ENCODE measurements around the gene MRTFA.
"Not testable (repeated sequence)": the region's sequence is repeated elsewhere in the genome, so short reads cannot be mapped to it uniquely, and the experiment has no call there.

The MRTFA gene

DNA sequence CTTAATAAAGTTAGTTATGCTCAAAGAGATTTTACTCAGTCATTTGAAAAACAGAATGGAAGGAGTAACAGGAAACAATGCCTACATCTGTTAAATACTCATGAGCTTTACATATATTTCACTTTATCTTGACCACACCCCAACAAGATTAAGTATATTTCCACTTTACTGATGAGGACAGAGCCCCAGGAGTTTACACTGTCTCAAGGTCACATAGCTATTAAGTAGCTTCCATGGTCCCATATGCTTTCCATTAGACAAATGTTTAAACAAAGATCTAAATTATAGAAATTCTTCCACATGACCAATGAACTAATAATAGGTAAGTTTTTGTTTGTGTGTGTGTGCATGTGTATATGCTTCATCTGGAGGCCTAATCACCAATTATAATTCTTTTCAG is 30.2 kb downstream of the MRTFA start:
- in situ Hi-C loops (cut with MboI; ENCODE audit: low pct_unique_long_range_greater_than_20kb, low sequenced_read_pairs), result no loop called here
- DNase-seq, result no peak

- no peak for DNase-seq
- in situ Hi-C loops (cut with MboI; ENCODE audit: low pct_unique_long_range_greater_than_20kb, low sequenced_read_pairs), result no loop called here
Observed at GRCh38 chr22:40605761-40606160, 30.8 kb downstream of the MRTFA start.

- no peak for DNase-seq
- in situ Hi-C loops (cut with MboI; ENCODE audit: low pct_unique_long_range_greater_than_20kb, low sequenced_read_pairs), result no loop called here
Observed at GRCh38 chr22:40603088-40603605, 33.4 kb downstream of the MRTFA start.

DNA sequence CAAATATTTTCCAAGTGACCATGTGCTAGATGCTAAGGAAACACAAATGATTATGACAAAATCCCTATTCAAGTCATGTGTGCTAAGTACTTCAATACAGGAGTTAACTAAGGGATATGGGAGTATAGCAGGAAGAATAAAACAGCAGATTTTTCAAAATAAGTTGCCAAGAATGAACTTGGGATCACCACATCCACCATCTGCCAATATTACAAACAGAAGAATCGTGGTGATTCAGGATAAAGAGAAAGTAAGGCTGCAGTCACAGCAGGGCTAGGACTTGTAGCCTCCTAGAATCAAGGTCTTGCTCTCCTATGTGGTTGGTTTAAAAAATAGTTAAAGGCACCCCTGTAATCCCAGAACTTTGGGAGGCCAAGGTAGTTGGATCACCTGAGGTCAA is 34.3 kb downstream of the MRTFA start:
- in situ Hi-C loops (cut with MboI; ENCODE audit: low pct_unique_long_range_greater_than_20kb, low sequenced_read_pairs), result no loop called here
- no peak for DNase-seq

- DNase-seq, result no peak
- in situ Hi-C loops (cut with MboI; ENCODE audit: low pct_unique_long_range_greater_than_20kb, low sequenced_read_pairs), result no loop called here
Observed at GRCh38 chr22:40599731-40600130, 36.8 kb downstream of the MRTFA start.

DNA sequence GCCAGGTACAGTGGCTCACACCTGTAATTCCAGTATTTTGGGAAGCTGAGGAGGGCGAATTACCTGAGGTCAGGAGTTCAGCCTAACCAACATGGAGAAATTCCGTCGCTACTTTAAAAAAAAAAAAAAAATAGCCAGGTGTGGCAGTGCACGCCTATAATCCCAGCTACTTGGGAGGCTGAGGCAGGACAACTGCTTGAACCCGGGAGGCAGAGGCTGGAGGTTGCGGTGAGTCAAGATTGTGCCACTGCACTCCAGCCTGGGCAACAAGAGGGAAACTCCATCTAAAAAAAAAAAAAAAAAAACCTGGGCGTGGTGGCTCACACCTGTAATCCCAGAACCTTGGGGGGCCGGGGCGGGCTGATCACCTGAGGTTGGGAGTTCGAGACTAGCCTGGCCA is 37.8 kb downstream of the MRTFA start:
- DNase-seq; in situ Hi-C loops (cut with MboI; ENCODE audit: low pct_unique_long_range_greater_than_20kb, low sequenced_read_pairs): not testable (repeated sequence)

DNA sequence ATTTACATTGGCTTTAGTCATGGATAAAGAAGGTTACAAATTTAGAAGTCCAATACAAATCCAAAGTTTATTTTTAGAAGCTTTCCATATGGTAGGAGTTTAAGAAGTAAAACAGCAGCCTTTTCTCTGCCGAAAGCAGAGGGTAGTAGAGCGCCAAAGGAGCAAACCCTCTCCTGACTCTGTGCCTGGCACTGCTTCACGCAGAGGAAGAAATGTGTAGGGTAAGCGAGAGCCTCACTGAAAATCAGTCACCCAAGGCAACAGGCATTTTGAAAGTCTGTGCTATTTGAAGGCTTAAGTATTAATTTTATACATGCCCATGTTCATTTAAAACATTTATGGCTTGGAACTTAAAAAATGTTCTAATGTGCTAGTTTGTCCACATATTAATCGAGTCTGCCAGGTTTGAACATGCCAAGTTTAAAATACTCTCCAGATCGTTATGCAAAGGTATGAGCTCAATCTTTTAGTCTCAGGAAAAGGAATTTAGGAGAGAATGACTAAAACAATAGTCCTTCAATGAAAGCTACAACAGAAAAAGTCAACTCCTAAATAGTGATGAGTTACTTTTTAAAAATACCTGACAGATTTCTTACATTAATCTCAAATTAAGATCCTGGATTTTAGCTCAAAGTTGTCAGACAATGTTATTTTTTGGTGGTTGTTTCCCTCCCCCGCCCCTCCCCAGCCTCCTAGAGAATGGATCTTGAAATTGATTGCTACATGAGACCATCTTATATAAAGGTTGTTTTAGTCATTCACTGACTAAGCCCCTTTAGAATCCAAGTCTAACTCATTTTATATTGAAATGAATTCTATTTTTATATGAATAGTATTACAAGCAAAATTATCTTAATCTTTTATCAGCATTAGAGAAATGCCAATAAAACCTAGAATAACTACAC is 38.7 kb downstream of the MRTFA start:
- in situ Hi-C loops (cut with MboI; ENCODE audit: low pct_unique_long_range_greater_than_20kb, low sequenced_read_pairs), result no loop called here

GRCh38 chr22:40595497-40596234 is 40.9 kb downstream of the MRTFA start:
- peak; percentile 18 for DNase-seq

More for the DNA sequence above, 38.7 kb downstream of the MRTFA start:
- DNase-seq, result no peak

DNA sequence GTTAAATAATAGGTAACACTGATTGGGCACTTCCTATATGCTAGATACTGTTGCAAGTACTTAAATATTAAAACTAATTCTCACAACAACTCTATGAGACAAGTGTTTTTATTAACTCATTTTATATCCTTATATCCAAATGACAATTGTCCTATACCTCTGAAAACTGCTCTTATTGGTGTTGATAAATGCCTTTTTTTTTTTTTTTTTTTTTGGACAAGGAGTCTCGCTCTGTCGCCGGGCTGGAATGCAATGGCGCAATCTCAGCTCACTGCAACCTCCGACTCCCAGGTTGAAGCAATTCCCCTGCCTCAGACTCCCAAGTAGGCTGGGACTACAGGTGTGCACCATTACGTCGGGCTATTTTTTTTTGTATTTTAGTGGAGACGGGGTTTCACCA is 41.6 kb downstream of the MRTFA start:
- DNase-seq, result no peak
- in situ Hi-C loops (cut with MboI; ENCODE audit: low pct_unique_long_range_greater_than_20kb, low sequenced_read_pairs), result no loop called here

More at GRCh38 chr22:40595497-40596234, 40.9 kb downstream of the MRTFA start:
- in situ Hi-C loops (cut with MboI; ENCODE audit: low pct_unique_long_range_greater_than_20kb, low sequenced_read_pairs), result no loop called here

DNA sequence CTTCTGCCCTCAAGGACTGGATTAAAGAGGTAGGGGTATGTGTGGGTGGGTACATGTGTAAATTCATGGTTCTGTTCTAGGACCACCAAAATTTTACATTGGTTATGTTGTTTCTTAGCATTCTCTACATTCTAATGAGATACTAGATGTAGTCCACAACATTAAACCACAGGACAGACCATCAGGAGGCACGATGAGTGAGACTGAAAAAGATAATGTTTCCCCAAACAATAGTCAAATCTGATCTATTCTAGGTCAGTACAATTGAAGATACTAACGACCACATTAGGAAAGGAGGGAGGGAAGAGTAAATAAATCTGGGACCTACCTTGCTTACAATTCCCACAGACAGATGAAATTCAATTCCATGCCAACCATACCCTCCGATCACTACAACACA is 42.2 kb downstream of the MRTFA start:
- no peak for DNase-seq
- in situ Hi-C loops (cut with MboI; ENCODE audit: low pct_unique_long_range_greater_than_20kb, low sequenced_read_pairs), result no loop called here

DNA sequence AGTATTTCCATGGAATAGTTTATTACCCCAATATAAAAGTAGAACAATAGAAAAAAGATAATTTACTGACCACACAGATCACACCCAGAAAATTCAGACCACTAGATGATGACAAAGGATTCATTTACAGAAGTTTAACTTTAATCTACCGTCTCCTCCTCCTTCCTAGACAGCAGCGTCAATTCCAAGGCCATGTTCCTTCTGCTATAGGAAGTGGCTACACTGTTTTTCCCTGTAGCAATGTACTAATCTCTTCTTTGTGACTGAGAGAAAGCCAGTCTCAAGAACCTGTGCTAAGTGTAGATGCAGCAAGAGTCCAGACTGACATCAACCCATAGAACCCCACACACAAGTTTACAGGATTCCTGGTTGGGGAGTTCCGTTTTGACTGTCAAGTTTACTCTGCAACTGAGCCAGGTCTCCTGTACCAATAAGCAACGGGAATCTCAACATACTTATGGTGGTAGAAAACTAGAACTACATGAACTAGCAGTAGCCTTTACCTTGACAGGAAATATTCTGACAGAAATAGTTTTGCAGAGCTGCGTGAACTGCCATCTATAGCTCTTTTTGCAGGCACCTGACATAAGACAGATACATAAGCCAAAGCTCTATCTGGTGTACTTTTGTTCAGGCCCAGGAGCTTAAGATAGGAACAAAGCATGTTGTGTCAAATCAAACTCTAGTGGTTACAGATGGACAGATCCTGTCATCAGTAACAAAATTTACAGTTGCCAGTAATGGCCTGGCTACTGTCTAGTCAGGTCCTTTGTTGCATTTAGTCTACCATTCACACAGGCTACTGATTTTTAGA is 42.9 kb downstream of the MRTFA start:
- DNase-seq, result no peak
- in situ Hi-C loops (cut with MboI; ENCODE audit: low pct_unique_long_range_greater_than_20kb, low sequenced_read_pairs), result no loop called here

DNA sequence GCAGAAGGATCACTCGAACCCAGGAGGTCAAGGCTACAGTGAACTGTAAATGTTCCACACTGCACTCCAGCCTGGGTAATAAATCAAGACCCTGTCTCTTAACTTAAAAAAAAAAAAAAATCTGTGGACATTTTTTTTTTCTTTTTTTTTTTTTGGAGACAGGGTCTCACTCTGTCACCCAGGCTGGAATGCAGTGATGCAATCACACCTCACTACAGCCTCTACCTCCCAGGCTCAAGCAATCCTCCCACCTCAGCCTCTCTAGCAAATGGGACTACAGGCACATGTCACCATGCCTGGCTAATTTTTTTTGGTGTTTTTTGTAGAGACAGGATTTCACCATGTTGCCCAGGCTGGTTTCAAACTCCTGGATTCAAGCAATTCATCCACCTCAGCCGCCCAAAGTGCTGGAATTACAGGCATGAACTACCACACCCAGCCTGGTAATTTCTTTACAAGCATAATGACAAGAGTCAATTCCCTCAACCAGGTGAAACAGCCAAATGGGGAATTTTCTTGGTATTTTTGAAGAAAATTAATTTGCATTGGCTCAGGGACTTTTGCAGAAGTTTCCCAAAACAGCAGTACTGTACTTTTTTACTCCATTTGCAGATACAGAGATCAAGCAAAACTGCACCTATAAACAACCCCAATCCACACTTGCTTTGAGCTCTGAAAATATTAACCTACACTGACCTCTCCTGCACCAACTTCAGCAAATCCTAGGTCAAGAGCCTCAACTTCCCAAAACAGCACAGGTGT is 44.0 kb downstream of the MRTFA start:
- in situ Hi-C loops (cut with MboI; ENCODE audit: low pct_unique_long_range_greater_than_20kb, low sequenced_read_pairs), result no loop called here
- no peak for DNase-seq

- DNase-seq, result no peak
- in situ Hi-C loops (cut with MboI; ENCODE audit: low pct_unique_long_range_greater_than_20kb, low sequenced_read_pairs), result no loop called here
Observed at GRCh38 chr22:40588726-40589125, 47.8 kb downstream of the MRTFA start.

DNA sequence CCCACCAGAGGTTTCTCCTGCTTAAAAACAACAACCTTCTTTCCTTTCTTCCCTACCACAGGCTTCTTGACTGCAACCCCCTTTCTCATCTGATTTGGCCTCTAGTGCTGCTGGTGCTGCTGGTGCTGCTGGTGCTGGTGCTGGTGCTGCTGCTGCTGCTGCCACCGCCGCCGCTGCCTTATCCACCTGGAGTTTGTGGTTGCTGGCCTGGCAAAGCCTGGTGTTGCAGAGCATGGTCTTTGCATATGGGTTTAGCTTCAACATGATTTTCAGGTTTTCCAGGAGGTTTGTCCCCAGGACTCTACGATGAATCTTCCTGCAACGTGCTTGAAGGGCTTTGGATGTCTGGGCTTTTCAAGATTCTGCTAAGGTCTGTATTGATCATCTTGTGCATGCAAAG is 49.7 kb downstream of the MRTFA start:
- in situ Hi-C loops (cut with MboI; ENCODE audit: low pct_unique_long_range_greater_than_20kb, low sequenced_read_pairs), result no loop called here
- DNase-seq, result no peak

DNA sequence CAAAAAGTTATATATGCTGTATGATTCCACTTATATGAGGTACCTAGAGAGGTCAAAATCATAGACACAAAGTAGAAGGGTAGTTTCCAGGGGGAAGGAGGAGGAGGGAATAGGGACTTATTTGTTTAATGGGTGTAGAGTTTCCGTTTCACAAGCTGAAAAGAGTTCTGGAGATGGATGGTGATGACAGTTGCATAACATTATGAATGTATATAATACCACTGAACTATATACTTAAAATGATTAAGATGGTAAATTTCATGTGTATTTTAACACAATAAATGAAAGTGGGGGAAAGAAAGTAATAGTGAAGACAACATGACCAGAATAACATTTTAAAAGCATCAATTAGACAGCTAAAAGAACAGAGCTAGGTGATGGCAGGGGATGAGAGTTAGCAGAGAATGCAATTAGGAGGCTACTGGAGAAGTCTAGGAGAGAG is 51.2 kb downstream of the MRTFA start:
- no peak for DNase-seq
- in situ Hi-C loops (cut with MboI; ENCODE audit: low pct_unique_long_range_greater_than_20kb, low sequenced_read_pairs), result no loop called here

GRCh38 chr22:40584766-40585165 is 51.8 kb downstream of the MRTFA start:
- in situ Hi-C loops (cut with MboI; ENCODE audit: low pct_unique_long_range_greater_than_20kb, low sequenced_read_pairs), result not testable (repeated sequence)

GRCh38 chr22:40583053-40583741 is 53.3 kb downstream of the MRTFA start:
- no peak for DNase-seq
- in situ Hi-C loops (cut with MboI; ENCODE audit: low pct_unique_long_range_greater_than_20kb, low sequenced_read_pairs), result no loop called here

More at GRCh38 chr22:40584766-40585165, 51.8 kb downstream of the MRTFA start:
- not testable (repeated sequence) for DNase-seq

- in situ Hi-C loops (cut with MboI; ENCODE audit: low pct_unique_long_range_greater_than_20kb, low sequenced_read_pairs), result no loop called here
- no peak for DNase-seq
Observed at GRCh38 chr22:40582063-40582462, 54.5 kb downstream of the MRTFA start.
